GM19035 (cell line): Measurements from ENCODE around the gene NR5A2.

ENCODE experiments used
- ATAC-seq: cut with Tn5 transposase; IDR thresholded peaks from one replicate; pipeline ENCODE4 v1.9.1; 2021; ENCODE audit not compliant: unreplicated experiment

Gene NR5A2

DNA sequence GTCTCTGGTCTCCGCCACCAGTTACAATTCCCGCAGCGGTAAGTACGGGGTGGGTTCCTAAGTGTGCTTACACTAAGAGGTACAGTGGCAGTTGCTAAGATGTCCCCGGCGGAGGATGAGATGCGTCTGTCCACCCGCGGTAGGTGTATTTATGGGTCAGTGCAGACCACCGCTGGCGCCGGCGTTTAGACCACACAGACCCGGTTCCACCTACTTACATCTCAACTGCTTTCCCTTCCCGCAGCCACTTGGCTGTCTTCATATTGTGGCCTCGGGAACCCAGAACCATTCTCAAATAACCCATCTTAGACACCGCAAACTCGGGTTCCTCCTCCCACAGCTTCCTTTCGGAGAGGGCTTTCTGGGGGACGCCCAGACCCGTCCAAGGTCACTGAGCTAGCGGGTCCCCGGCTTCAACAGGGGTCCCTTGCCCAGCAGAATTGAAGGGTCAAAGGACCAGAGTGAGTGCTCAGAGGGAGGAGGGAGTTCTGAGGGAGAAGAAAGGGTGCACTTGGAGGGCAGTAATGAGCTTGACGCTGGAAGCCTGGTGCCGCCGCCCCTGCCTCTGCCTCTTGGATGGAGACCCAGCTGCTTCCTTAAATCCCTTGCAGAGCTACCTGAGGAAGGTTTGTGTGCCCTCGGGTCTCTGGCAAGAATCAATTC lies 8.6 kb downstream of the NR5A2 start:
- no peak for ATAC-seq

DNA sequence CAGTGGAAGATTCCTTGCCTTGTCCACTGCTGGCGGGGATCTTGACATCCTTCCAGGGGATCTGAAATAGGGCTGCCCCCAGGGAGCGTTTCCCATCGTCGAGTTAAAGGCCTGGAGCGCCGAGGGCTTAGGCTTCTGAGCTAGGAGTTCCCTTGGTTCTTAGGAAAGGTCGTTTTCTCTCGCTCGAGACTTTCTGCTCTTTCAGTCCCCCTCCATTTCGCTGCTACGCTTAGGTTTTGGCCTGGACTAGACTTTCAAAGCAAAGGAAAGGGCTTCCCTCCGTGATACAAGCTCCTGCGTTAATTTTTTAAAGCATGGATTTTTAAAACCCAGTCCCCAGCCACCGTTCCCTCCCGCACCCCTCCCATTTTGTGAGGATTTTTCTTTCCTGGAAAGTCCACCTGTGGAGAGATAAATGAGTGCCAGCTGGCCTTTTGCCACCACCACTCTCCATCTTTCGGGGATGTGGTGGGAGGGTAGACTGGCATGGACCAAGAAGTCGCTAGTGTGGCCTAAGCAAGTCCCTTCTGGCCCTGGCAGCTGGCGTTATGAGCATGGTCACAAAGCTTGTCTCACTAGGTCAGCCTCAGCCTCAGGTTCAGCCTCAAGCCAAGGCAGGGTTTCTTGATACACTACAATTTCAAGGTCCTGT lies 9.2 kb downstream of the NR5A2 start:
- ATAC-seq, result no peak

DNA sequence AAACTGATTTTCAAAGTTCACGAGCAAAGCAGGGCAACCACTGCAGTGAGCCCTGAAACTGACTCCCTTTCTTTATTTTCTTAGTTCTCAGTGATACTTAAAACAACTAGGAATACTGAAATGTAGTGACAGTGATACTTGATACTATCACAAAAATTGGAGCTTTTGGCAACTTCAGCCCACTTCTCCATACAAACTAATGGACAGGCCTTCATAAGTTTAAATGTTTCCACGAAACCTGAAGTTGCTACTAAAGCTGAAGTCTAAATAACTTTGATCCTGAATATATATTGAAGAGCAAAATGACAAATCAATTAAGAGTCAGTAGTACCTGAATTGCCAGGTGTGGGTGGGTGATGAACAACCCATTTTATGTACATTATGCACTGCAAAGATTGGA lies 10.0 kb downstream of the NR5A2 start:
- no peak for ATAC-seq

DNA sequence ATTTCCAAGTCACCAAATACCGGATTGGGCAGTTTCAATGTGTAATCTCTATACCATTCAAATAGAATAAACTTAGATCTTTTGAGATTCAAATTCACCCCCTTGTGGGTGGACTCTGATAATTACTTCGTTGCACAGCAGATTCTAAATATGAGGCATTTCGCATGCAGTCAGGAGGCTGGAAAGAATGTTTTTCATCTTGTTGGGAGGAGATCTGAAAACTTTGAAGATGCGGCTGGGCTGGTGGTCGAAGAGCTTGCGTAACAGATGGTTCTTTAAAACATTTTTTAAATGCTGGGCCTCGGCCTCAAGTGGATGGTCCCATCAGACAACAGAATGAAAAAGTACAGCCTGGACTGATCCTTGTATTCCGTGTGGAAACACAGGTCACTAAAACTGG lies 10.4 kb downstream of the NR5A2 start:
- ATAC-seq, result no peak

DNA sequence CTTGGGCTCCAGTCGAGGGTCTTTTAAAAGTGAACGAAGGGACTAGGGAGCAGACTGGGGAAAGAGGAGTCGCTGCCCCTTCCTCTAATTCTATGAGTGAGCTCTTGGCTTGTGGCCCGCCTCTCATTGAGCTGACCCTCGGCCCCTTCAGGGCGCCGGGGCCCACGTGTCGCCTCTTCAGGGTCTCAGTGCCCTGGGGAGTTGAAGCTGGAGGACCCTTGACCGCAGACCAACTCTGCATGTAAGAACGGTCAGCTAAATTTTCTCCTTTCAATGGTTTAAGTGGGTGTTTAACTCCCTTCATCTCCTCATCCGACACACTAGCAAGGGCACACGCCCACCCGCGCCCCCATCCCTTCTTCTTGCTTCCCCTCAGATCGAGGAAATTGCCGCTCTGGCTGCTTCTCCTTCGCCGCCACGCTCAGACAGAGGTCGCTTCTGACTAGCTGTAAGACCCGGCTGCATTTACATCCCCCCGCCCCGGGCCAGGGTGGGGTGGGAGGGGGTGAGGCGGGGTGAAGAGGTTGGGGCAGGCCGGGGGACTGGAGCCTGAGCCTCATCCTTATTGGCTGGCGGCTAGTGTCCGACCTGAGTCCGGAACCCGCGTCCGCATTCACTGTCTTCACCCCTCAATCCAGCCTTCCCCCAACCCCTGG lies 10.9 kb downstream of the NR5A2 start:
- ATAC-seq, result no peak

DNA sequence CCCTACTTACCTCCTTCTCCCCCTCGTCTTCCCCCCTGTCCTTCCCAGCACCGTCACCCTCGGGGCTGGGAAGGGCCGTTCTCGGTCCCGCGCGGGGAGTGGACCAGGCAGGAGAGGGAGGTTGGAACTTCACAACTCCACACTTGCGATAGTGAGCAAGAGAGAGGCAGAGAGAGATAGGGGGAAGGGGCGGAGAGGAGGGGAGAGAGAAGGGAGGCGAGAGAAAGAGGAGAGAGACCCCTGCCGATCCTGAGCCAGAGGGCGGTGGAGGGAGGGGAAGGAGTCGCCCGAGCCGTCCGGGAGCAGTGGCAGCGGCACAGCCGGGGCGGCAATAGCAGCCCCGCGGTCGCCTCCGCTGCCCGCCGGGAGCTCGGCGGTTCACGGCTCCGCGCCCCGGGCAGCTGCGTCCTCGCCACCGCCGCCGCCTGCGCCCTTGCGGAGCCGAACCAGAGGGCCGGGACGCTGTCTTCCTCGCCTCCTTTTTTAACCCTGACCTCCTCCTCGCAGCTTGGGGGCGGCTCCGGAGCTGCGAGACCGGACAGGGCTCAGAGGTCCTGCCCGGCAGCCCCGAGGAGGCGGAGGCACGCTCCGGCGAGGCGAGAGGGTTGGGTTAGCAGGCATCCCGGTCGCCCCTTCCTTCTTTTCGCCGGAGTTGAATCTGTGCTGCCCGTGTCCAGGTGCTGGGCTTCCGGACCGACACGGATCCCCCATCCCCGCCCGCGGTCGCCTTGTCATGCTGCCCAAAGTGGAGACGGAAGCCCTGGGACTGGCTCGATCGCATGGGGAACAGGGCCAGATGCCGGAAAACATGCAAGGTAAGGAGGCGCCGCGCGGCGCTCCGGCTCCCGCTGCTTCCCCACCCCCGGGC lies 11.7 kb downstream of the NR5A2 start:
- ATAC-seq, result no peak

DNA sequence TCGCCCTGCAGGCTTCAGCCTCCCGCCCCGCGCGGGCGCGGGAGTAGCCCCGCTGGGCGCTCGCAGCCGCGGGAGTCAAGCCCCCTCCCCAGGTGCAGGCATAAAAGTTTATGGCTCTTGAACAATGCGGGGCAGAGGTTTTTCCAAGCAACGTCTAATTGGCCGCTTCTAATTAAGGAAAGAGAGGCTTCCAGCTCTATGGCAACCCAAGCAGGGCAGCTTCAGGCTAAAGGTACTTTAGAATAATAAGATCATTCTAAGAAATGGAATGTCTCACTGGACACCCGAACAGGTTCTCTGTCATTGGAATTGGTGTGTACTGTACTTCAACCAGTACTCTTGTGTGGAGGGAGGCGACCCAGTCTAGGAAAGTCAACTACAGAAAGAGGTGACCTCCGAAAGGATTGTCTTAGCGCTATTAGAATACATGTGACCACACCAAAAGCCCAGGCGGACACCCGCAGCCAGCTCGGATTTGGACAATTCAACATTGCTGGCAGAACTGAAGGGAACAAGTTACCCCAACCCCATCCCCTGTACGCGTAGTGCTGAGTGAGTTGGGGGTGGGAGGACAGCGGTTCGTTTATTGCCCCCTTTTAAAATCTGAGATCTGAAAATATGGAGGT lies 12.5 kb downstream of the NR5A2 start:
- no peak for ATAC-seq

DNA sequence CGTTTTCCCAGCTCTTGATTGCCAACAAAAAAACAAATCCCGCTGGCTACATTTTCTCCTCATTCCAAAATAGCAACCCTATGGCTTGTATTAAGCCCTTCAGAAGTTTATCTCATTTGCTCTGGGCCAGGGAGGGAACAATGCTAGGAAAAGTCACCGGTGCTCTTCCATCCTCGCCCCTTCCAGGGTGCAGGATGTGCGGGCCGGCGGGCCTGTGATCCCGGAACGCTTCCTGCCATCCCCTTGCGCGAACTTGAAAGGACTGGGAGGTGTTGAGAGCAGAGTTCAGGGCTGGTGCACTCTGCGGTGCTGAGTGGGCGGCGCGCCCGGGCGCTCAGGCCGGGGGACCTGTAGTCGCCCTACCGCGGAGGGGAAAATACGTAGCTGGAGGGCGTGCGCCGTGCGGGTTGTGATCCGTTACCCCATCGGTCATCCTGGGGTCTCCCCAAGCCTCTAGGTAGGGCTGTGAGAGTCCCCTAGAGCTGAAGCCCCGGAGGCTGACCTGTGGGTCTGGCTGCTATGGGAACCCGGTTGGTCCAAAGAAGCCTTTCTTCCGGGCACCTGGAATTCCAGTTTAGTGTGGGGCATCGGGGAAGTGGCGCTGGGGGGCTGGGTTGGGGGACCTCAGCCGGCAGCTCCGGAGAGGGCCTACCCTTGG lies 13.1 kb downstream of the NR5A2 start:
- ATAC-seq, result no peak

DNA sequence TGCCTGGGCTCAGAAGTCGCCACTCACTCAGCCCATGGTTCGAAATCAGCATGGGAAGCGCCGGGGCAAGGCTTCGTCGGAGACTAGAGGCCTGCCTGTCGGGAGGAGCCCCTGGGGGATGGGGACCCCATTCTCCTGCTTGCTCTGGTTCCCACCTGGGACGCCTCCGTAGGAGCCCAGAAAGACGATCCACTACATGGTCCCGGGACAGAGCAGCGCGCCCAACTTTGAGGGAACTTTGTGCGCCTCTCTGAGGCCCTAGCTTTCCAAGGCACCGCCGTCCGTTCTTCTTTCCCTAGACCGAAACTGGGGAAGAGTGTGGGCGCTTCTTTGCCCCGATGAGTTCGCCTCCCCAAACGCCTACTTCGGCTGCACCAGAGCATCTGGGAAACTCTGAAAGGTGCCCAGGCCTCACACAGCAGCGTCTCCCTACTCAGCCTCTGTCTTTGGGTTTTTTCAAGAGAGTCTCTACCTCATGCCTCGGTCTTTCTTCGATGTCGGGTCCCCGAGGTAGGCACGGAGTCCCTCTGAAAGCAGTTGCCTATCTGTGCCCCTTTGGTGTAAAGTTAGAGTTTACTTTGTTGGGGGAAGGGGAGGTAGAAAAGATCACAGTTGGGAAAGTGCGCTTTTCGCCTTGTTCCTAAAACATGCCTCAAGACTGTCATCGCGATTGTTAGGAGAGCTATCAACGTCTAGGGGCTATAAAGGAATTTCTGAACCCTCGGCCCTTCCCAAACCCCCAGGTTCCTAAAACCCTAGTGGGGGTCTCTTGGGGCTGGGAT lies 14.0 kb downstream of the NR5A2 start:
- no peak for ATAC-seq

DNA sequence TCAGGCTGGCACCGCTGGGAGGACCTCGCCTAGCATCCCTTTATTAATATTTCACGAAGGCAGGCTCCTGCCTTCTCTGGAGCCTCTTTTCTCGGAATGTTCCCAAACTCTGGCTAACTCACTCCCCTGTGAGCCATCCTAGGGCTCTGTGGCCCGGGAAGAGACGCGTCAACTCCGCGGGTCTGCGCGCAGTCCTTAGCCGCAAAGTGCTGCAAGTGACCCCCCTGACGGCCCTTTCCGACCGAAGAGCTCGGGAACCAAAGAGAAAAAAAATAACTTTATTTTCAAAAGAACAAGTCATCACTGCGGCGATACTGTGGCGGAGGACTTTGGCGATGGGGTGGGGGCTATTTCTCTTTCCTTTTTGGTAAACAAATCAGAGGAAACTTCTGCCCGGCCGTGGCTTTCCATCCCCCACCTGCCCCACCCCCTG lies 14.6 kb downstream of the NR5A2 start:
- no peak for ATAC-seq

DNA sequence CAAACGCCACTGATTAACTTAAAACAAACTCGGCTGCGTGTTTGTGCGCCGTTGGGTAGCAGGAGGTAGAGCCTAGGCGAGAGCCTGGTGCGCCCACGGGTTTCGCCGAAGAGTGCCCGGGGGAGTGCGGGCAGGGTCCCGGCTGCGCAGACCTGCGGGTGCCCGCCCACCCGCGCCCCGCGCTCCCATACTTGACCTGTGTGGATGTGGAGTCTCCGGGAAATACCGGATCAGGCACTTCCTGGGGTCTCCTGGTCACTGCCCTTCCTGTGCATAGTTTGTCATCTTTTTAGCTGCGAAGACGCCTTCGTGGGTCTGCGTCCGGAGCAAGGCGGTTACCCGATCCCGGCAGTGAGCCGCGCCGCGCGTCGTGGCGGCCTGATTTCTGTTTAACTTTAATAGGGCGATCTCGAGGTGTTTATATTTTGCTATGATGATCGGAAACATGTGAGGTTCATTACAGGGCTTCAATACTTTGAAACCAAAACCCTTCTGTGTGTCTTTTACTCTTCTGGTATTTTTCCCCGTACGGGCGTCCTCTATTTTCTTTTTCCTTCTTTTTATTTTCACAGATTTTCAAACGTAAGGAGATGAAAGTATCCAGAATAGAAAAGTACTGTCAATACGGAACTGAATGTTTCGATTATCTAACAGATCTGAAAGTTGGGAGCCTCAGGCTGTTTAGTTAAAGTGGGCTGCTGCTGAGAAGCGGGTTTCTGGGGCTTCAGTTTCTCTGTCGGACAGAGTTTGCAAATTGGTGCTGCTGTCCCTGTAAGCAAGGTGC lies 15.2 kb downstream of the NR5A2 start:
- ATAC-seq, result no peak

DNA sequence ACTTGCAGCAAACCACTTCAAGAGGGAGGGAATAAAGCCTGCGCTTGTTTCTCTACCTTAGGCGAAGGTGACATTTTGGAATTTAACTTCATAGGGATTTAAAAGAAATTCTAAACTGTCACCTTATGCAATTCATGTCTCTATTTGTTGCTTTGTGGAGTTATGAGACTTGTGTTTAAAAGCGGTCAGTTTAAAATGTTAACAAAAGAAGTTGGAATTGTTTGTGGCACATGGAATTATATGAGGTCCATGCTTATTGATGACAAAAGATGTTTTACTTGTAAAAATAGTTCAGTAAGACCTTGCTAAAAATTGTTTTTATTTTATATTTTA lies 15.8 kb downstream of the NR5A2 start:
- ATAC-seq, result no peak

DNA sequence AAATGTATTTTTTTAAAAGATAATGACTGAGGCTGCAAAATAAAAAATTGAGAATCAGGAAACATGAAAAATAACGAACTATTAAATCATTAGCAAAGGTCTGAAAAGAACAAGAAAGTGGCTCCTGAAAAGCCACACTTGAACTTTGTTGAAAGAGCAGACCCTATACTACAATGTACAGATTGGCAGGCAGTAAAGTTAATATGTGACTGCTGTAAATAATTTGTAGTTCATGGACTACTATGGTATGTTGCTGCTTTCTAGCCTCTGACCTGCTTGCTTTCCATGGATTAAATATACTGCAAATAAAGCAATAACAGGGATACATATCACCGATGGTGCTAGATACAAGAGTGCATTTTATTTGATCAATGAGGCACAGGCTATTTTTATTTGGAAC lies 18.6 kb downstream of the NR5A2 start:
- ATAC-seq, result no peak

DNA sequence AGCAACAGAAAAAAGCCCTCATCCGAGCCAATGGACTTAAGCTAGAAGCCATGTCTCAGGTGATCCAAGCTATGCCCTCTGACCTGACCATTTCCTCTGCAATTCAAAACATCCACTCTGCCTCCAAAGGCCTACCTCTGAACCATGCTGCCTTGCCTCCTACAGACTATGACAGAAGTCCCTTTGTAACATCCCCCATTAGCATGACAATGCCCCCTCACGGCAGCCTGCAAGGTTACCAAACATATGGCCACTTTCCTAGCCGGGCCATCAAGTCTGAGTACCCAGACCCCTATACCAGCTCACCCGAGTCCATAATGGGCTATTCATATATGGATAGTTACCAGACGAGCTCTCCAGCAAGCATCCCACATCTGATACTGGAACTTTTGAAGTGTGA lies 20.7 kb downstream of the NR5A2 start:
- no peak for ATAC-seq

DNA sequence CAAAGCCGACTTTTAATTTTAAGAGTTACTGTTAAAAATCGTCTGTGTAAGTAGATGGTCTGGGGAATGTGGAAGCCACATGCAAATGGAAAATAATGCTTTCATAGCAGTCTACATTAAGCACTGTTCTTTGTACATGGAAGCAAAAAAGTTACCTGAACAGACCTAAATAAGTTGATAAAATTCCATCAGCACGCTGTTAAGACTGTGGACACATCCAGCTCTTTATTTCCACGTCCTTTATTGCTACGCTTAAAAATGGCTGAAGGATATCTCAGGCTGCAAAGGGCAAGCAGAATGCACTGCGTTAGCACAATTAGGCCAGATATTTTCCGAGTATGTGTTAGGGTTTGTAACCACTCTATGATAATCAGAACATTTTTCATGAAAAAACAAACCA lies 22.3 kb downstream of the NR5A2 start:
- ATAC-seq, result no peak

DNA sequence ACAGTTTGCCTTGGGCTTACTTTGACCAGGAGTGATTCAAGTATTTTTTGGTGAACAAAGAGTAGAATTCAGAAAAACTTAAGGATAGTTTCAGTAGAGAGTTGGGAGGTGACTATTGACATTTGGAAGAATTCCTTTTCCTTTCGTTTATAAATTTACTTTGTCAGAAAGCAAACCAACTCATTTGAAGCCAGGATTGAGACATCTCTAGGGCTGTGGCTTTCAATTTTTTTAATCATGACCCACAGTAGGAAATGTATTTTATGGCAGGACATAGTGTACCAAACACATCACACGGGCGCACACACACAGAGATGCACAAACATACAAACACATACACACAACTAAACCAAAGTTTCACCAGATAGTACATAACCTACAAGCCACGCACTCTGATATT lies 24.1 kb downstream of the NR5A2 start:
- no peak for ATAC-seq

DNA sequence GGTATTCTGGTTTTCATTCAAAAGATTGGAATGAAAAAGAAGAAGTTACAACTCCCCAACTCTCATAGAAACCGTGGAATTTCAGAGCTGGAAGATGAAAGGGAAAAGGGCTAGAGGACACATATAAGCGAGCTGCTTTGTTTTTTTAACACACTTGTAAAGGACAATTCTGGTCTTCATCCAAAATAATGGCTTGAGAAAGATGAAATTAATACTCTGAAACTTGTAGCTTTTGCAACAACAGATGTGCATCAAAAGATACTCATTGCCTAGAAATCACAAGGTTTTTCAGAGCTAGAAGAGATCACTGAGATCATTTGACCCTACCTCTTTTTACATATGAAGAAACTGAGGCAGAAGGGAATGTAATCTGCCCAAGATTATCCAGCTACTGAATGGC lies 25.6 kb downstream of the NR5A2 start:
- no peak for ATAC-seq

DNA sequence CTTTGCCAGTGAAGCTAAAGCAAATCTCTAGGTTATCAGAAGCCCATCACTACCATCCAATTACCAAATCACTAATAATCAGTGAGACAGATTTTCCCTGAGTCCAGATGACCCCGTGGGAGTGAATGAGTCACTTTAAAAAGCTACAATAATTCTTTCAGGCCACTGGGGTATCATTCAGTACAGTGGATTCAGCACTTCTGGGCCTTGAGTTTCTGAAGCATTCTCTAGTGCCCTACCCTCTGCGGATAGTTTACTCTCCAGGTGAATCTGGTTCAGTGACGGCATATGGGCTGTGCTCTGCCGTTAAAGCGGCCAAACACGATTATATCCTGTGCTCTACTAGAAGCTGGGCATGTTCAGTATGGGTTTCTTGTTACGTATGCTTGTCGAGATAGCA lies 26.1 kb downstream of the NR5A2 start:
- ATAC-seq, result no peak

DNA sequence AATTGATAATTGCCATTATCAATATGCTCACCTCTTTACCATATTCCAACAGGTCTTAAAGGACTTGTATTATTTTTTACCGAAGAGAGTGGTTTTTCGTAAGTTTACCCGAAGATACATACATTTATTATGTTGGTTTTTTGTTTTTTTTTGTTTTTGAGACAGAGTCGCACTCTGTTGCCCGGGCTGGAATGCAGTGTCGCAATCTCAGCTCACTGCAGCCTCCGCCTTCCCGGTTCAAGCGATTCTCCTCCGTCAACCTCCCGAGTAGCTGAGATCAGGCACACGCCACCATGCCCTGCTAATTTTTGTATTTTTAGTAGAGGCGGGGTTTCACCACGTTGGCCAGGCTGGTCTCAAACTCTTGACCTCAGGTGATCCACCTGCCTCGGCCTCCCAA lies 30.8 kb downstream of the NR5A2 start:
- no peak for ATAC-seq
